ENCODE results near the gene COPS3.

- TF ChIP-seq CTCF (conservative IDR thresholded peaks at IDR 0.05; ENCODE audit: low read depth, low read length) (no peak), POLR2A (IDR thresholded peaks at IDR 0.05; ENCODE audit: low read depth, low read length) (no peak), SMC3 (IDR thresholded peaks at IDR 0.05; ENCODE audit: low read depth, low read length) (no peak)
Observed at GRCh38 chr17:17258998-17259397, 22.0 kb downstream of the COPS3 start.
